Stimulated activated CD4-positive, alpha-beta T cell treated with anti-CD3 and anti-CD28 coated beads, Interleukin-12 subunit alpha, Interleukin-12 subunit beta, amount 100 ng/mL, for 24 hours (primary cell): Measurements from ENCODE around the gene AIMP2.
"Not testable (repeated sequence)": the region's sequence is repeated elsewhere in the genome, so short reads cannot be mapped to it uniquely, and the experiment has no call there.

Experiments
- DNase-seq, 2 experiments: peaks; one replicate each; pipeline ENCODE4 v3.0.0-alpha.2; 2020; ENCODE audit warnings: low read depth in 2 of 2

Gene AIMP2

DNA sequence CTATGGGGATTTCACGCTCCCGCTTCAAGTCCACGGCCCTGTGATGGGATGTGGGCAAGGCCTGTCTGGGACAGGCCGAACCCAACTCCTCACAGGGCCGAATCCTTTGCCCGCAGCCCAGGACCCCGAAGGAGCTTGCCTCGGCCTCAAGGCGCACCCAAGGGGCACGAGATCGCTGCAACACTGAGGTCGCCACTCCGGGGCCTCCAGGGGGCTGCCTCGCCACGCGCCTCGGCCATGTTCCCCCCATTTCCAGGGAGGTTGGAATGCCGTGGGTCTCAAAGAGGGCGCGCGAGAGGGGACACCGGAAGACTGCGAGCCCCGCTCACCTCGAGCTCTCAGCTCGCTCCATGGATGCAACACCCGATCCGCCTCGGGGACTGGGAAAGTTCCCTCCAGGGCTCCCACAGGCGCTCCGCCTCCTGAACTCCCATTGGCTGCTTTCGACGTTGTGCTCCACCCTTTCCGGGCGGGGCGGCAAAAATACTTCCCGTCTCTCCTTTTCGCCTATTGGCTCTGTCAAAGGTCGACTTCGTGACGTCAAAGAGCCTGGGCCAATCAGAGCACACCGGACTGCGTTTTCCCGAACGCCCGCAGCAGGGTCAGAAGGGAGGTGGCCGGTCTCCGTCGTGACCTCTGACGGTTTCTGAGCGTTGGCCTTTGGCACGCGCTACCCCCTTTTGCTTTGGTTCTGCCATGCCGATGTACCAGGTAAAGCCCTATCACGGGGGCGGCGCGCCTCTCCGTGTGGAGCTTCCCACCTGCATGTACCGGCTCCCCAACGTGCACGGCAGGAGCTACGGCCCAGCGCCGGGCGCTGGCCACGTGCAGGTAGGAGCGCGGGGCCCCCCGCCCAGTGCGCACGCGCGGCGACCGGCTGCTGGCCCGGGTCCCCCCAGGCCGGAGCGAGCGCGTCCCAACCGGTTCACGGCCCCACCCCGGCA lies at the start of gene AIMP2, which contains the start of gene PMS2:
AIMP2 (plus strand) TSS at position 605 of the 944 bp plus-strand sequence; CDS start at position 697, 92 bp downstream.
PMS2 (minus strand) TSS at position 382 of the 944 bp plus-strand sequence; CDS start at position 352, 30 bp downstream.
- peak; percentile 93 to 98 for DNase-seq

DNA sequence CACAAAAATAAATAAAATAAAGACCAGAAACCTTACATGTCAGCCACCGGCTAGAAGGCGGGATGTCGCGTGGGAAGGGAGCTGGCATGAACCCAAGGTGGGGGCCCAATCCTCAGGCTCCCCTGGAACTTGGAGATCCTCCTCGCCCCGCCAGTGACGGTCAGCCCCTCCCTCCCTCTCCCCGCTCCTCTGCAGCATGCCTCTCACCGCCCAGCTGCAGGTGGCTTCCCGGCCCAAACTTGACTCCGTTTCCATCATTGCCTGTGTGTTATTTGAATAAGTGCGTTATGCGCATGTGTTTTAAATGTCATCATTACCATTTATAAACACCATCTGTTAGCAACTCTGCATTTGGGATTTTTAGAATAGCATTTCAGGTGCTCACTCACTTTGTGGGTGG lies 45.9 kb upstream of the AIMP2 start:
- DNase-seq = not testable (repeated sequence)

- not testable (repeated sequence) for DNase-seq
Measured at GRCh38 chr7:5963810-5964209, 45.3 kb upstream of the AIMP2 start.

GRCh38 chr7:5970347-5970911 lies 38.6 kb upstream of the AIMP2 start, which contains the start of gene RSPH10B:
TSS of gene RSPH10B (minus strand) at chr7:5970689. CDS start at chr7:5967116, 3,573 bp downstream.
- DNase-seq = not testable (repeated sequence)

GRCh38 chr7:5973580-5973979 lies 35.5 kb upstream of the AIMP2 start:
- DNase-seq = not testable (repeated sequence)

DNA sequence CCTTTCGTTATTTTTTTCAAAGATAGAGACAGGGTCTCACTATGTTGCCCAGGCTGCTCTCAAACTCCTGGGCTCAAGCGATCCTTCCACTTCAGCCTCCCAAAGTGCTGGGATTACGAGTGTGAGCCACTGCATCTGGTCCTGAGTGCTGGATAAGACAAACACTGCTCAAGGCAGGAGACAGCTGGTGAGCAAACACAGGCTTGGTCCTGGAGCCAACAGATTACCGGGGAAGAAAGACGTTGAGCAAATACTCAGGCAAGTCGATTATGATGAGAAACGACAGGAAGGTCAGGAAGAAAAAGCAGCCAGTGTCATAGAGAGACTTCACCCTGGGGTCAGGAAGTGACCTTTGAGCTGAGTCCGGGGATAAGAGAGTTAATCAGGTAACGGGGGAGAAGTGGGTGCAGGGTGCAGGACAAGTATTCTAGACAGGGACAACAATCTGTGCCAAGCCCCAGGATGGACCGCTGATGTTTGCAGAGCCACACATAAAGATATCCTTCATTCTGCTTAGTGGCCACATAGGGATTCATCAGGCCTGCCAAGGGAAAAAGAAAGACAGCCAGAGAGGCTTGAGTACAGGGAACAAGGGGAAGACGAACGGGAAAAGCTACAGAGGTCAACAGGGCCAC lies 29.3 kb upstream of the AIMP2 start:
- not testable (repeated sequence) for DNase-seq

DNA sequence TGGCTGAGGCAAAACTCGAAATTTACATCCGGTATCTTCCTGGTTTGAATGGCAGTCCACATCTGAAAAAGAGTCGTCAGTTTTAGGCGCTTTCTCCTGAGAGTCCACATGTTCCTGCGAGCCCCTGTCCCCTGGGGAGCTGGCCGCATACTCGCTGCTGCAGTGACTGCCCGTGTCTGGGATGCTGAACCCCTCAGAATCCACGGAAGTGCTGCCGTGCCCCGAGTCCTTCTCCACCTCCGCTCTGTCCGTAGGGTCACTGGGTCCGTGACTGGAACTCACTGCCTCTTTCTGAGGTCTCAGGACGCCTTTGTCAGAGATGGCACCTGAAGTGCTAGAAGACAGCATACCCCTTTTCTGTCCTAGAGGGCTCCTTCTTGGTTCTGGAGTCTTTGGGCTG lies 22.0 kb upstream of the AIMP2 start:
- DNase-seq = not testable (repeated sequence)

GRCh38 chr7:5997210-5997808 lies 11.8 kb upstream of the AIMP2 start:
- no peak for DNase-seq

DNA sequence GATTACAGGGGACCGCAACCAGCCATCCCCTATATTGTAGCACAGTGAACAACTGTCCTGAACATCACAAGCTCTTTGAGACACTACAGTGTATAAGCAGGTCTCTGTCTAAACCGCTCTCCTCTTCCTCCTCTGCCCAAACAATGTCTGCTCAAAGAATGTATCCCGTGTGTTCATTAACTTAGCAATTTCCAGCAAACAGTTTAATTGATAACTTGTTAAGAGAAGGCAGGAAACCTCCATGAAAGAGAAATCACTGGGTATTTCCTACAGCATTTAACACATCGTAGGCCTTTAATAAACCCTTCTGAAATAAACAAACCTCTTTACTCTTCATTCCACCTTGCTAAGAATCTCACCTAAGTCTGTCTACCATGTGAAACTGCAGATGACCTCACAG lies 1.7 kb upstream of the AIMP2 start:
- no peak for DNase-seq

GRCh38 chr7:6007835-6008590 lies 1.1 kb upstream of the AIMP2 start:
- DNase-seq = not testable (repeated sequence)

GRCh38 chr7:6010370-6010769 lies 1.3 kb downstream of the AIMP2 start:
- DNase-seq = not testable (repeated sequence)

DNA sequence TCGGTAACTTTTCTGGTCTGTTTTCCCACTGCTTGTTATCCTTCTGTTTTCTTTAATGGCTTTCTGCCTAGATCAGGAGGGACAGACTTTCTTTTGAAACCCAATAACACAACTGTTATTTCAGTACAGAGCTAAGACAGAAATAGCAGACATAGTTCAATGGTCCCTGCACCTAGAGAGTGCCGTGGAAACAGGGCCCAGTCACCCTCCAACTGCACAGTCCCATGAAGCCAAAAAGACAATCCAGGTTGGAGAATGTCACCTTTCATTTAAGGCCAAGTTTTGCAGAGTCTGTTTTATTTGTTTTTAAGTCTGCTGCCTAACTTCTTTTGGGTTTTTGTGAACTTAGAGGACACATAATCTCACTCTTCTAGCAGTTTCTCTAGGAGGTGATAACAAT lies 2.5 kb downstream of the AIMP2 start:
- no peak for DNase-seq

- no peak for DNase-seq
Measured at GRCh38 chr7:6012355-6013104, 3.5 kb downstream of the AIMP2 start.

DNA sequence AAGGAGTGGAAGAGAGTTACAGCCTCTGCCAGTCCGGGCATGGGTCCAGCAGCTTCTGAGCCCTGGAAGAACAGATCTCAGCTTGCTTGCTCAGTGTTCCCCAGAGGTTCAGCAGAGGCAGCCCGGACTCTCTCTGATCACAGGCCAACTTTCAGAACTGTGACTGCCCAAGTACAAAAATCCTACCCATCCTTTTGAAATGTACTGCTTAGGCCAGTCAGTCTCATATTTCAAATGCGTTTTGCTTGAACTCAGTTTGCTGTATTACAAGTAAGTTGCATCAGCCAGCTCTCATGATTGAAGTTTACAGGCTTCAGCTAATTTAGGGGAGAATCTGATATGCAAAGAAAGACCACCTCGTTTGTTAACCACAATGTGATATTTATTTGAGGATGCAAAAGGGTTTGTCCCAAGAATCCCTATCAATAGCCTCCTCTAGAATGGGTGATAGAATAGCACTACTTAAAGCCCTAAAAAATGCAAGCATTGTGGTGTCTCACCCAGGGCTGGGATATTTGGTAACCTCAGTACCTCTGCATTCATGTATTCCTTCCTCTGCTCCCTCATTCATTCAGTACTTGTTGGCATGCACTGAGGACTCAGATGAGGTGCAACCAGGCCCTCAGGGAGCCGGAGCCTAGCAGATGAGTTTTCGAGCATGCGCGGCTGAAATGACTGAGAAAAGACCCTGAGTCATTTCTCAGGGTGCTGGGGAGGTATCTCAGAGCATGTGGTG lies 7.0 kb downstream of the AIMP2 start:
- no peak for DNase-seq

- DNase-seq = no peak
Measured at GRCh38 chr7:6016653-6016966, 7.5 kb downstream of the AIMP2 start.

GRCh38 chr7:6020371-6021286 lies 11.6 kb downstream of the AIMP2 start:
- DNase-seq = no peak

DNA sequence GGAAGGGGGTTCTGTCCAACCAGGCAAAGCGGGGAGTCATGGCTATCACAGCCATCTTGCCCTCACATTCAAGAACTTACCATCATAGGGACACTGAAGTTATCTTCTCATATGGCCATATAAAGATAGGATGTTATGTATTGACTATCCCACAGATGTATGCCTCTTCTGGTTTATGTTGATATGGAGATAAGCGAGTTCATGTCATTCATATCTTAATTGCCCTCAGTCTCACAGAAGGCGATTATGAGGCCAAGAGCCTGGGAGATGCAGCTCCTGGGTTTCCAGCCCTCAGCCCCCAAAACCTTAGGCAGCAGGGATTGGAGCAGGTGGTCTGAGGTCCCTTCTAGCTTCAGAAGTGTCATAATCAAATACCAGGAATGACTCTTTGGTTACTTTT lies 13.6 kb downstream of the AIMP2 start:
- no peak for DNase-seq

- DNase-seq = no peak
Measured at GRCh38 chr7:6023974-6024435, 14.9 kb downstream of the AIMP2 start.
